ENCODE data around the gene FAM219A.

The FAM219A gene

GRCh38 chr9:34426347-34427074 is 31.9 kb downstream of the FAM219A start:
- no peak overlapping the region for H3K4me3 ChIP-seq (ENCODE audit: low read depth, low read length)
- H3K36me3 ChIP-seq (ENCODE audit: control insufficient read depth, insufficient read depth, low read length), result no peaks in the 10 kb centered on the region
- H3K27ac ChIP-seq (ENCODE audit: low read depth, low read length), result no peak overlapping the region

GRCh38 chr9:34419716-34420504 is 38.5 kb downstream of the FAM219A start:
- Histone ChIP-seq H3K9ac (ENCODE audit: low read length) (no peak overlapping the region), H3K27me3 (ENCODE audit: control insufficient read depth, insufficient read depth, low read length) (no peaks in the 10 kb centered on the region), H3K4me3 (ENCODE audit: low read depth, low read length) (no peak overlapping the region), H3K27ac (ENCODE audit: low read depth, low read length) (no peak overlapping the region), H3K9me3 (ENCODE audit: control insufficient read depth, insufficient read depth, low read depth, low read length) (no peaks in the 10 kb centered on the region), H3K4me1 (ENCODE audit: control insufficient read depth, insufficient read depth, low read length) (peaks cover 11% of the 10 kb centered on the region), H3K36me3 (ENCODE audit: control insufficient read depth, insufficient read depth, low read length) (no peaks in the 10 kb centered on the region)

More at GRCh38 chr9:34426347-34427074, 31.9 kb downstream of the FAM219A start:
- no peaks in the 10 kb centered on the region for H3K27me3 ChIP-seq (ENCODE audit: control insufficient read depth, insufficient read depth, low read length)
- H3K9ac ChIP-seq (ENCODE audit: low read length), result no peak overlapping the region
- no peaks in the 10 kb centered on the region for H3K4me1 ChIP-seq (ENCODE audit: control insufficient read depth, insufficient read depth, low read length)
- H3K9me3 ChIP-seq (ENCODE audit: control insufficient read depth, insufficient read depth, low read depth, low read length), result no peaks in the 10 kb centered on the region

- no peak overlapping the region for H3K9ac ChIP-seq (ENCODE audit: low read length)
- H3K27ac ChIP-seq (ENCODE audit: low read depth, low read length), result no peak overlapping the region
- no peak overlapping the region for H3K4me3 ChIP-seq (ENCODE audit: low read depth, low read length)
- no peaks in the 10 kb centered on the region for H3K9me3 ChIP-seq (ENCODE audit: control insufficient read depth, insufficient read depth, low read depth, low read length)
- H3K4me1 ChIP-seq (ENCODE audit: control insufficient read depth, insufficient read depth, low read length), result peaks cover 11% of the 10 kb centered on the region
- no peaks in the 10 kb centered on the region for H3K27me3 ChIP-seq (ENCODE audit: control insufficient read depth, insufficient read depth, low read length)
- no peaks in the 10 kb centered on the region for H3K36me3 ChIP-seq (ENCODE audit: control insufficient read depth, insufficient read depth, low read length)
These were observed 40.6 kb downstream of the FAM219A start for GRCh38 chr9:34417734-34418133.

DNA sequence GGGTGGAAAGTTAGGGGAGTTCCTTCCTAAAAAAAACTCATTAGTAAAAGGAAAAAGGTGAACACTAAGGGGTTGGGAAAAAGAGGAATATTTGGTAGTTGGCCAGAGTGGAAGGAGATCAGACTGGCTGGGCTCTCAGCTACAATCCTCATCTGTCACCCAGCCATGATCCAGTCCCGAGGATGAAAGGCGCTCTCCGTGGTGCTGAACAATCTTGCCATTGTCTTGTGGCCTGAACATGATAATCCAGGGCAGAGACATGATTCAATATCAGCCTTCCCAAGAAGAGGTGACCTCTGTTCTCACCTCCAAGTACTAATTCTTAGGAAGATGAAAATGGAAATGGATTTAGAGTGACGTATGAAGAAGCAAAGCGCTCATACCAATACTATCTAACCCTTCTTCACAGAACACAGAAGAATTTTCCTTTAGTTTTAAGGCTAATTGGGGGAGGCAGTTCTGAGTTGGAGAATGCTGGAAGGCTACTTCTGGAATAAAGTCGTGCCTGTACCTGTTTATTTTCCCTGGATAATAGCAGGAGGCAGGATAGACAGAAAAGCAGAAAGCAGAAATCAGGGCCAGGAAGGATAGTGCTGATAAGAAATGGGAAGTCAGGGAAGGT is 45.0 kb downstream of the FAM219A start:
- Histone ChIP-seq H3K27ac (ENCODE audit: low read depth, low read length) (no peak overlapping the region), H3K9me3 (ENCODE audit: control insufficient read depth, insufficient read depth, low read depth, low read length) (no peaks in the 10 kb centered on the region), H3K4me3 (ENCODE audit: low read depth, low read length) (no peak overlapping the region), H3K36me3 (ENCODE audit: control insufficient read depth, insufficient read depth, low read length) (no peaks in the 10 kb centered on the region), H3K27me3 (ENCODE audit: control insufficient read depth, insufficient read depth, low read length) (no peaks in the 10 kb centered on the region), H3K4me1 (ENCODE audit: control insufficient read depth, insufficient read depth, low read length) (no peaks in the 10 kb centered on the region), H3K9ac (ENCODE audit: low read length) (no peak overlapping the region)

DNA sequence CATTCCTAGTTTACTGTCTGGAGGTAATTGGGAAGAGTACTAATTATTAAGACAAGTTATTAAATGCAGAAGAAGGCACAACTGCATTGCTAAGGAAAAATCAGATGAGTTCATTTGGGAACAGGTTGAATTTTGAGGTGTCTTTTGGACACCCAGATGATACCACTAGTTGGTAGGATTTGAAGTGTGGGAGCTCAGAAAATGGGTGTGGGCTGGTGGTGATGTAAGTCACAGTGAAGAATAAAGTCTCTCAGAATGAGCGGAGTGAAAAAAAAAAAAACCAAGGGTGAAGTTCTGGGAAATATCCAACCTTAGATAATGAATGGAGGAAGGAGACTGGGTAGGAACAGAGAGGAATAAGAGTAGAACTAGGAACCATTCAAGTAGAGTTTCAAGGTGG is 46.0 kb downstream of the FAM219A start:
- Histone ChIP-seq H3K36me3 (ENCODE audit: control insufficient read depth, insufficient read depth, low read length) (no peaks in the 10 kb centered on the region), H3K9ac (ENCODE audit: low read length) (no peak overlapping the region), H3K4me1 (ENCODE audit: control insufficient read depth, insufficient read depth, low read length) (no peaks in the 10 kb centered on the region)

GRCh38 chr9:34409154-34409553 is 49.2 kb downstream of the FAM219A start:
- no peak overlapping the region for H3K9ac ChIP-seq (ENCODE audit: low read length)
- no peak overlapping the region for H3K27ac ChIP-seq (ENCODE audit: low read depth, low read length)

More for the DNA sequence above, 46.0 kb downstream of the FAM219A start:
- no peaks in the 10 kb centered on the region for H3K27me3 ChIP-seq (ENCODE audit: control insufficient read depth, insufficient read depth, low read length)
- no peaks in the 10 kb centered on the region for H3K9me3 ChIP-seq (ENCODE audit: control insufficient read depth, insufficient read depth, low read depth, low read length)
- no peak overlapping the region for H3K27ac ChIP-seq (ENCODE audit: low read depth, low read length)
- H3K4me3 ChIP-seq (ENCODE audit: low read depth, low read length), result no peak overlapping the region

DNA sequence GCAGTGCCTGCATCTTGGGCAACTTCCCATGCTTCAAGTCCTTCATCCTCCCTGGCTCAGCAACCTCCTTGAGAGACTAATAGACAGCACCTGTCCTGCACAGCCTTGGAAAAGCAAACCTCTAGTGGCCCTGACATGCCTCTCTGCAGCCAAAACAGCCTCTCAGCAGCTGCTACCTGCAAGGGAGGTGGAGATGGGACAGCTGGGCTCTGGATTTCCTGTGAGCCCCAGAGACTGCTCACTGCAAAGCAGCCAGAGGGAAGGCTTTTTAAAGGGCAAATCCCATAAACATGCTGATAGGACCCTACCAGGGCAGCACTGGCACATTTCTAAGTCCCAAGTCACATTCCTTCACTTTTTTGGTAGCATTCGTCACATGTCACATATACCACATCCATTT is 50.2 kb downstream of the FAM219A start:
- H3K4me3 ChIP-seq (ENCODE audit: low read depth, low read length), result no peak overlapping the region
- no peaks in the 10 kb centered on the region for H3K4me1 ChIP-seq (ENCODE audit: control insufficient read depth, insufficient read depth, low read length)
- H3K27me3 ChIP-seq (ENCODE audit: control insufficient read depth, insufficient read depth, low read length), result no peaks in the 10 kb centered on the region
- peaks cover 13% of the 10 kb centered on the region for H3K36me3 ChIP-seq (ENCODE audit: control insufficient read depth, insufficient read depth, low read length)
- no peak overlapping the region for H3K9ac ChIP-seq (ENCODE audit: low read length)
- no peaks in the 10 kb centered on the region for H3K9me3 ChIP-seq (ENCODE audit: control insufficient read depth, insufficient read depth, low read depth, low read length)
- no peak overlapping the region for H3K27ac ChIP-seq (ENCODE audit: low read depth, low read length)

More at GRCh38 chr9:34409154-34409553, 49.2 kb downstream of the FAM219A start:
- Histone ChIP-seq H3K9me3 (ENCODE audit: control insufficient read depth, insufficient read depth, low read depth, low read length) (no peaks in the 10 kb centered on the region), H3K36me3 (ENCODE audit: control insufficient read depth, insufficient read depth, low read length) (peaks cover 8% of the 10 kb centered on the region; the same call in 1 of the 2 replicates), H3K4me1 (ENCODE audit: control insufficient read depth, insufficient read depth, low read length) (no peaks in the 10 kb centered on the region), H3K4me3 (ENCODE audit: low read depth, low read length) (no peak overlapping the region), H3K27me3 (ENCODE audit: control insufficient read depth, insufficient read depth, low read length) (no peaks in the 10 kb centered on the region)

DNA sequence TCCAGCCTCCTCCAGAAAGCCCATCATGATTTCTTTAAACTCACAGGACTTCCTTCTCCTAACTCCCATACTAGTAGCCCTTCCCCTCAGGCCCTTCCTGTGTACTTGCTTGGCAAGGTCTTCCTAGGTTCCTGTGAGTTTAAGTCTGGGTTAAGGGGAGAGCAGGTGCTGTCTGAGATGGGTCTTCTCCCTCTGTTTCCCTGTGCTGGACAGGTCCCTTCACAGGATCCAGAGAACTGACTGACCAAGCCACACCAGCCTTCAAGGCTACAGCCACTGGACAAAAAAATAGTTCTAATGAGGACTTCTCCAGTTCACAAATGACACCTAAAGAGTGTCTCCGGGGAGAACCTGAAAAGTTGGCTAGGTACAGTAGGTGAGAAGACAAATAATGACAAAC is 52.2 kb downstream of the FAM219A start:
- no peak overlapping the region for H3K9ac ChIP-seq (ENCODE audit: low read length)
- H3K27ac ChIP-seq (ENCODE audit: low read depth, low read length), result no peak overlapping the region
- H3K4me3 ChIP-seq (ENCODE audit: low read depth, low read length), result no peak overlapping the region
- H3K27me3 ChIP-seq (ENCODE audit: control insufficient read depth, insufficient read depth, low read length), result no peaks in the 10 kb centered on the region
- H3K36me3 ChIP-seq (ENCODE audit: control insufficient read depth, insufficient read depth, low read length), result peaks cover 24% of the 10 kb centered on the region
- no peaks in the 10 kb centered on the region for H3K9me3 ChIP-seq (ENCODE audit: control insufficient read depth, insufficient read depth, low read depth, low read length)
- no peaks in the 10 kb centered on the region for H3K4me1 ChIP-seq (ENCODE audit: control insufficient read depth, insufficient read depth, low read length)

DNA sequence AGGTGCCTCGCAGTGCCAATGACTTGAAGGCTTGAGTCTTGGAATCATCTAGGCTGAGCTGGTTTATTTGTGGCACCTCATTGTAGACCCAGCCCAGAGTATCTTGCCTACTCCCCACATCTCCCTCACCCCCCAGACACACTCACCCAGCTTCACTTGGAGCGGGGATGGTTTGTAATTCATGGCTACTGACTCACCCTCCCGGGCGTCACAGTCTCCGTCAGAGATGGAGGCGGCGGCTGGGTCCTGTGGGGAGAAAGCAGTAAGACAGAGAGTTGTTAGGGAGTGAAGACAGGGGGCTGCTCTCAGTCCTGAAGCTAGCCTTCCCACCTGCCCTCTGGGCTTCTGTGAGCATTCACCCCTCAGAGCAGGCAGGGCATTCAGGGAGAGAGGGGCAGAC is 52.7 kb downstream of the FAM219A start:
- H3K4me1 ChIP-seq (ENCODE audit: control insufficient read depth, insufficient read depth, low read length), result no peaks in the 10 kb centered on the region
- peaks cover 24% of the 10 kb centered on the region for H3K36me3 ChIP-seq (ENCODE audit: control insufficient read depth, insufficient read depth, low read length)
- H3K27me3 ChIP-seq (ENCODE audit: control insufficient read depth, insufficient read depth, low read length), result no peaks in the 10 kb centered on the region
- no peak overlapping the region for H3K27ac ChIP-seq (ENCODE audit: low read depth, low read length)
- H3K9ac ChIP-seq (ENCODE audit: low read length), result no peak overlapping the region
- H3K4me3 ChIP-seq (ENCODE audit: low read depth, low read length), result no peak overlapping the region
- H3K9me3 ChIP-seq (ENCODE audit: control insufficient read depth, insufficient read depth, low read depth, low read length), result no peaks in the 10 kb centered on the region

- Histone ChIP-seq H3K4me1 (ENCODE audit: control insufficient read depth, insufficient read depth, low read length) (no peaks in the 10 kb centered on the region), H3K4me3 (ENCODE audit: low read depth, low read length) (no peak overlapping the region), H3K9me3 (ENCODE audit: control insufficient read depth, insufficient read depth, low read depth, low read length) (no peaks in the 10 kb centered on the region), H3K27me3 (ENCODE audit: control insufficient read depth, insufficient read depth, low read length) (no peaks in the 10 kb centered on the region), H3K36me3 (ENCODE audit: control insufficient read depth, insufficient read depth, low read length) (peaks cover 24% of the 10 kb centered on the region), H3K9ac (ENCODE audit: low read length) (no peak overlapping the region), H3K27ac (ENCODE audit: low read depth, low read length) (no peak overlapping the region)
These were observed 54.6 kb downstream of the FAM219A start for GRCh38 chr9:34403554-34404380.
